ENCODE data around the gene P2RY2.
"Not testable (repeated sequence)": the region's sequence is repeated elsewhere in the genome, so short reads cannot be mapped to it uniquely, and the experiment has no call there.

The P2RY2 gene

GRCh38 chr11:73188301-73188700, 29.8 kb upstream of the P2RY2 start:
- no peak for DNase-seq (ENCODE audit: low spot score)

GRCh38 chr11:73189315-73189714, 28.8 kb upstream of the P2RY2 start:
- DNase-seq (ENCODE audit: low spot score) = no peak

- DNase-seq (ENCODE audit: low spot score) = no peak
Observed at GRCh38 chr11:73189723-73190556, 28.1 kb upstream of the P2RY2 start.

GRCh38 chr11:73190557-73190885, 27.6 kb upstream of the P2RY2 start:
- no peak for DNase-seq (ENCODE audit: low spot score)

GRCh38 chr11:73191151-73191550, 26.9 kb upstream of the P2RY2 start:
- DNase-seq (ENCODE audit: low spot score) = no peak

- no peak for DNase-seq (ENCODE audit: low spot score)
Observed at GRCh38 chr11:73192272-73192671, 25.8 kb upstream of the P2RY2 start.

- DNase-seq (ENCODE audit: low spot score) = no peak
Observed at GRCh38 chr11:73193251-73194033, 24.6 kb upstream of the P2RY2 start.

- no peak for DNase-seq (ENCODE audit: low spot score)
Observed at GRCh38 chr11:73194034-73194507, 24.0 kb upstream of the P2RY2 start.

- no peak for DNase-seq (ENCODE audit: low spot score)
Observed at GRCh38 chr11:73194593-73194992, 23.5 kb upstream of the P2RY2 start.

GRCh38 chr11:73195191-73196007, 22.7 kb upstream of the P2RY2 start:
- no peak for DNase-seq (ENCODE audit: low spot score)

GRCh38 chr11:73196576-73196975, 21.5 kb upstream of the P2RY2 start:
- DNase-seq (ENCODE audit: low spot score) = no peak

GRCh38 chr11:73197348-73197747, 20.7 kb upstream of the P2RY2 start:
- no peak for DNase-seq (ENCODE audit: low spot score)

GRCh38 chr11:73197787-73198186, 20.3 kb upstream of the P2RY2 start:
- not testable (repeated sequence) for DNase-seq (ENCODE audit: low spot score)

GRCh38 chr11:73198677-73199076, 19.4 kb upstream of the P2RY2 start:
- DNase-seq (ENCODE audit: low spot score) = no peak

GRCh38 chr11:73199446-73199845, 18.6 kb upstream of the P2RY2 start:
- DNase-seq (ENCODE audit: low spot score) = no peak

- DNase-seq (ENCODE audit: low spot score) = no peak
Observed at GRCh38 chr11:73200256-73200655, 17.8 kb upstream of the P2RY2 start.

- no peak for DNase-seq (ENCODE audit: low spot score)
Observed at GRCh38 chr11:73201249-73201648, 16.8 kb upstream of the P2RY2 start.

GRCh38 chr11:73201888-73202780, 15.9 kb upstream of the P2RY2 start:
- DNase-seq (ENCODE audit: low spot score) = no peak

GRCh38 chr11:73203322-73203721, 14.8 kb upstream of the P2RY2 start:
- DNase-seq (ENCODE audit: low spot score) = no peak

- DNase-seq (ENCODE audit: low spot score) = no peak
Observed at GRCh38 chr11:73203790-73204189, 14.3 kb upstream of the P2RY2 start.

- DNase-seq (ENCODE audit: low spot score) = no peak
Observed at GRCh38 chr11:73204711-73205121, 13.4 kb upstream of the P2RY2 start.
